GM19025 (cell line): ENCODE measurements around the gene MIS18BP1.

Source experiments
- ATAC-seq: cut with Tn5 transposase; IDR thresholded peaks from one replicate; pipeline ENCODE4 v1.9.1; 2021; ENCODE audit warnings: mild to moderate bottlenecking, low read depth, moderate library complexity; ENCODE audit not compliant: unreplicated experiment

MIS18BP1 gene

DNA sequence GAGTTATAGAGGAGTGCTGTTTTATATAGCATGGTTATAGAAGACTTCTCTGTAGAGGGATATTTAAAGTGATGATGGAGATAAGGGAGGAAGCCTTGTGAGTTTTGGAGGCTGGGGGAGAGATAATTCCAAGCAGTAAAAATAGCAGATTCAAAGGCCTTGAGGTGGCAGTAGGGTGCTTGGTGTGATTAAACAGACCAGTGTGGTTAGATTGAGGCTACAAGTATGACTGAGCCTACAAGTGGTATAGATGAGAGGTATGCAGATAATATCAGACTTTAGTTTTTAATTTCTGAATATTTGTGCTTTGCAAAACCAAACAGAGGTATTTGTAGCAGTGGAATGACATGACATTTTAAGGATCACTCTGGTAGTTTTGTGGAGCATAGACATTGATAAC, 96.9 kb downstream of the MIS18BP1 start:
- ATAC-seq, result no peak
